Activated CD4-positive, alpha-beta T cell treated with anti-CD3 and anti-CD28 coated beads, Interleukin-2, Interleukin-6, amounts not matched to agents 100 ng/mL and 50 ng/mL, durations not matched to agents 16 hours and 8 hours (primary cell): ENCODE data around the gene SLAMF1.

Source experiments
- DNase-seq: peaks from one replicate; pipeline ENCODE4 v3.0.0-alpha.2; 2020

SLAMF1 gene

DNA sequence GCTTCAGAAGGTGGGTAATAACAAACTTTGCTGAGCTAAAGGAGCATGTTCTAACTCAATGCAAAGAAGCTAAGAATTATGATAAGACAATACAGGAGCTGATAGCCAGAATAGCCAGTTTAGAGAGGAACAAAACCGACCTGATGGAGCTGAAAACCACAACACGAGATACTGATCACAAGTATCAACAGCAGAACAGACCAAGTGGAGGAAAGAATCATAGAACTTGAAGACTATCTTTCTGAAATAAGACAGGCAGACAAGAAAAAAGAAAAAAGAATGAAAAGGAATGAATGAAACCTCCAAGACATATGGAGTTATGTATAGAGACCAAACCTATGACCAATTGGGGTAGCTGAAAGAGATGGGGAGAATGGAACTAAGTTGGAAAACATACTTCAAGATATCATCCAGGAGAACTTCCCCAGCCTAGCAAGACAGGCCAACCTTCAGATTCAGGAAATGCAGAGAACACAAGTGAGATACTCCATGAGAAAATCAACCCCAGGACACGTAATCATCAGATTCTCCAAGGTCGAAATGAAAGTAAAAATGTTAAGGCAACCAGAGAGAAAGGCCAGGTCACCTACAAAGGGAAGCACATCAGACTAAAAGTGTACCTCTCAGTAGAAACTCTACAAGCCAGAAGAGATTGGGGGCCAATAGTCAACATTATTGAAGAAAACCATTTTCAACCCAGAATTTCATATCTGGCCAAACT, 88.0 kb downstream of the SLAMF1 start:
- no peak for DNase-seq
